ENCODE results near the gene HDHD5.

Gene HDHD5

DNA sequence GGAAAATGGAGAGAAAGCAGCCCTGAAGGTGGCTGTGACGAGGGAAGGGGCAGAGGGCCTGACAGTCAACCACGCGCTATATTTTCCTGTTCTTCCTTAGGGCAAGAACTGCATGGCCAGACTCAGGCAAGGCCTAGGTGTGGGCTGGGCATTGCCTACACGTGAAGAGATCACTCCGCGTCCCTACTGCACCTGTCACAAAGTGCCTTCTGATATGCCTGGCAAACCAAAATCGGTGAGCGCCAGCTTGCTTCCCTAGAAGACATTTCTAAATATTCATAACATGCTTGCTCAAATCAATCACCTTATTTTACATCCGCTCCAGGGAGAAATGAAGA lies 44.2 kb downstream of the HDHD5 start:
- Histone ChIP-seq H3K4me1 (ENCODE audit: insufficient read depth, insufficient read length) (peaks cover 10% of the 10 kb centered on the region), H3K9ac (ENCODE audit: insufficient read length, low read depth) (no peak overlapping the region), H3K9me3 (ENCODE audit: insufficient read depth, low read length) (no peaks in the 10 kb centered on the region), H3K27me3 (ENCODE audit: insufficient read depth, insufficient read length) (no peaks in the 10 kb centered on the region), H3K4me3 (ENCODE audit: insufficient read length, low read depth) (no peak overlapping the region), H3K36me3 (ENCODE audit: insufficient read depth, insufficient read length, low read length) (no peaks in the 10 kb centered on the region)
- DNase-seq (ENCODE audit: low read depth, low spot score), result no peak
- TF ChIP-seq YY1 (IDR thresholded peaks at IDR 0.05; ENCODE audit: insufficient read depth, insufficient read length) (no peak), SUZ12 (IDR thresholded peaks at IDR 0.05; ENCODE audit: extremely low read depth, insufficient read depth, insufficient read length) (no peak), ZNF274 (IDR thresholded peaks at IDR 0.05; ENCODE audit: low read depth, low read length) (no peak)

DNA sequence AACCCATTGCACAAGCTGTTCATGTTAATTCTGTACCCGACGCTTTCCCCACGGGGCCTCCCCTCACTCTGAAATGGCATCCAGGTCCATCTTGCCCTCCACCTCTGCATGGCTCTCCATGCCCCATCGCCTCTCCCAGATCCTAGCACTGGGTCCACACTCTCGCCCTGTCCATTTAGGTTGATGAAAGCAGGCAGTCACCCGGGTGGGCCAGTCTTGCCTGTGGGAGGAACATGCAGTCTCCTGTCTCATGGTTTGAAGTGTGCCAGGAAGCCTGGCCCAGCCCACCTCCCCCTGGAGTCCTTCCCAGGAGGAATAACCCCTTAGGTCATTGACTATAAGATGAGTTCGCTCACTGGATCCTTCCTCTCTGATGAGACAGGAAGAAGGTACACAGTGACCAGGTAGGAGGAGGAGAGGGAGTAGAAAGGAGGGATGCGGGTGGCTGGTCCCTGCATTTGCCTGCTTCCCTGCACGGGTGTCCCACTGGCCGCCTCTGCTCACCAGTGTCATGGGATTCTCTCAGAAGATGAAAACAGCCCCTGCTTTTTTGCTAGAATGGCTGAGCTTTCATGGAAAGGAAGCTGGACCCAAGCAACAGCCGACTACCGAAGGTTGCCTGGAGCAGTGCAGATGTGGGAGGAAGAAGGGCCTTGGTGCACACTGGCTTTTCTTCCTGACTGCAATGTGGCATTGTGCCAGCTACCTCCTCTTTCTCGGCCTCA lies 44.7 kb downstream of the HDHD5 start:
- TF ChIP-seq ZNF274 (IDR thresholded peaks at IDR 0.05; ENCODE audit: low read depth, low read length) (no peak), YY1 (IDR thresholded peaks at IDR 0.05; ENCODE audit: insufficient read depth, insufficient read length) (no peak), SUZ12 (IDR thresholded peaks at IDR 0.05; ENCODE audit: extremely low read depth, insufficient read depth, insufficient read length) (no peak)
- Histone ChIP-seq H3K9ac (ENCODE audit: insufficient read length, low read depth) (no peak overlapping the region), H3K27me3 (ENCODE audit: insufficient read depth, insufficient read length) (no peaks in the 10 kb centered on the region), H3K36me3 (ENCODE audit: insufficient read depth, insufficient read length, low read length) (peaks cover 2% of the 10 kb centered on the region), H3K9me3 (ENCODE audit: insufficient read depth, low read length) (no peaks in the 10 kb centered on the region), H3K4me3 (ENCODE audit: insufficient read length, low read depth) (no peak overlapping the region), H3K4me1 (ENCODE audit: insufficient read depth, insufficient read length) (peaks cover 8% of the 10 kb centered on the region)
- no peak for DNase-seq (ENCODE audit: low read depth, low spot score)

DNA sequence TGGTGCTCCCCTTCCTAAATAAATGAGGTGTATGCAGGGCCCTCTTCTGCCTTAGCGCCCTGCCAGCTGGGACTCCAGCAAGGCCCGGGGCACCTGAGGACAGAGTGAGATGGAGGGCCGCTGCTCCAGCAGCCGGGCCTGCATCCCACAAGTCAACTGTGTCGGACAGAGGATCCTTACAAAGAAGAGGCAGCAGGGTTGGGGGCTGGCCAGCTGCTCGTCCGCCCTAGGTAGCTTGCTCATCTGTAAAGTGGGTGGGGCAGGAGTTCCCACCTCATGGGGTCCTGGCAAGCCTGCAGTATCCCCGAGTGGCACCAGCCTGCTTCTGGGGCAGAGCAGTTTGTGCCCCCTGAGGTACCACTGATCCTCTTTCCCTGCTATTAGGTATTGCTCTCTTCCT lies 45.5 kb downstream of the HDHD5 start:
- Histone ChIP-seq H3K9me3 (ENCODE audit: insufficient read depth, low read length) (no peaks in the 10 kb centered on the region), H3K36me3 (ENCODE audit: insufficient read depth, insufficient read length, low read length) (peaks cover 9% of the 10 kb centered on the region), H3K4me3 (ENCODE audit: insufficient read length, low read depth) (no peak overlapping the region), H3K4me1 (ENCODE audit: insufficient read depth, insufficient read length) (peaks cover 8% of the 10 kb centered on the region), H3K27me3 (ENCODE audit: insufficient read depth, insufficient read length) (no peaks in the 10 kb centered on the region), H3K9ac (ENCODE audit: insufficient read length, low read depth) (no peak overlapping the region)
- TF ChIP-seq ZNF274 (IDR thresholded peaks at IDR 0.05; ENCODE audit: low read depth, low read length), result no peak
- no peak for TF ChIP-seq SUZ12 (IDR thresholded peaks at IDR 0.05; ENCODE audit: extremely low read depth, insufficient read depth, insufficient read length)
- TF ChIP-seq YY1 (IDR thresholded peaks at IDR 0.05; ENCODE audit: insufficient read depth, insufficient read length), result no peak
- no peak for DNase-seq (ENCODE audit: low read depth, low spot score)

DNA sequence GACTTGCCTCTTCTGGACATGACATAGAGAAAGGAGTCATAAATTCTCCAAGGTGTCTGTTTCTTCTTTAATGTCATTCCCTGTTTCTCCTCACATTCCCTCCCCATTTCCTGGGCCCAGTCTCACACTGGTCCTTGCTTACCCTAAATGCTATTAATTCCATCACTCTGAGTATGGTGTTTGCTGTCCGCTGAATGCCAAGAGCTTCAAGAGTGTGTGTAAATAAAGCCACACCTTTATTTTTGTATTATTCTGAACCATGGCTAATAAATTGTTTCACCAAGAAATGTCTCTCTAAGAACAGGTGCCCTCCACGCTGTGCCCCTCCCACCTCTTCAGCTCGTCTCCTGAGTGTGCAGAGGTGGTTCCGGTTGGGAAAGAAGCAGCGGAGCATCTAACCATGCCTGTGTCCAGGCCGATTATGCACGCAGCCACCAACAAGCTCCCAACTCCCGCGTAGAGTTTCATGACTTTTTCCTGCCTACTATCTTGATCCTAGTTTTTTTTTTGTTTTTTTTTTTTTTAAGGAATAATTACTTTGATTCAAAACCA lies 46.5 kb downstream of the HDHD5 start:
- no peak overlapping the region for H3K4me3 ChIP-seq (ENCODE audit: insufficient read length, low read depth)
- TF ChIP-seq YY1 (IDR thresholded peaks at IDR 0.05; ENCODE audit: insufficient read depth, insufficient read length), result no peak
- no peak for TF ChIP-seq ZNF274 (IDR thresholded peaks at IDR 0.05; ENCODE audit: low read depth, low read length)
- no peak for TF ChIP-seq SUZ12 (IDR thresholded peaks at IDR 0.05; ENCODE audit: extremely low read depth, insufficient read depth, insufficient read length)
- DNase-seq (ENCODE audit: low read depth, low spot score), result no peak
- peaks cover 15% of the 10 kb centered on the region for H3K36me3 ChIP-seq (ENCODE audit: insufficient read depth, insufficient read length, low read length)
- peaks cover 8% of the 10 kb centered on the region for H3K4me1 ChIP-seq (ENCODE audit: insufficient read depth, insufficient read length)
- no peak overlapping the region for H3K9ac ChIP-seq (ENCODE audit: insufficient read length, low read depth)
- no peaks in the 10 kb centered on the region for H3K9me3 ChIP-seq (ENCODE audit: insufficient read depth, low read length)
- H3K27me3 ChIP-seq (ENCODE audit: insufficient read depth, insufficient read length), result no peaks in the 10 kb centered on the region

DNA sequence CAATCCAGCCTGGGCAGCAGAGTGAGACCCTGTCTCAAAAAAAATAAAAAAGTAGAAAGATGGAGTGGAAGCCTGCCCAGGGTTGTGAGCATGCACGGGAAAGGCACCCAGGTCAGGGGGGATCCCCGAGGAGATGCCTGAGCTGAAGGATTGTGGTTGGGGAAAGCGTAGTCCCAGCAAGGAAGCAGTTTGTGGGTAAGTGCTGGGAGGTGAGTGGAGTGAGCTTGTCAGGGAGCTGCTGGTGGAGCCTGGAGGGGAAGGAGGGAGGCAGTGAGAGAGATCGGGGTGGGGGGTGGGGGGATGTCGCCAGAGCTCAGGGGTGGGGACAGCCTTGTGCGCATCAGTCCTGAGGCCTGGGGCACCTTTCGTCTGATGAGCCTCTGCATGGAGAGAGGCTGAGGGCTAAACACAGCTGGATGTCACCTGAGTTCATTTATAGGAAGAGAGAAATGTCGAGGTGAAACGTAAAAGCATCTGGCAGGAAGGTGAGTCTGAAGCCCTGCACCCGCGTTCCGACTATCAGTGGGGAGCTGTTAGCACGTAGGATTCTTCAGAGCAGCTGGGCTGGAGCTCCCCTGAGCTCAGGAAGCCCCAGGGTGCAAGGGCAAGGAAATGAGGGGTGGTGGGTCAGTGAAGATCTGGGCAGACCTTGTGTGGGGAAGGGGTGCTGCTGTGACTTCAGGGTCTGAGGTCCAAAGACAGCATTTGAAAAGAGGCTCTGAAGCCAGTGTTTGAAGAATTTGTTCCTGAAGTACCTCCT lies 48.1 kb downstream of the HDHD5 start:
- TF ChIP-seq SUZ12 (IDR thresholded peaks at IDR 0.05; ENCODE audit: extremely low read depth, insufficient read depth, insufficient read length) (no peak), YY1 (IDR thresholded peaks at IDR 0.05; ENCODE audit: insufficient read depth, insufficient read length) (no peak), ZNF274 (IDR thresholded peaks at IDR 0.05; ENCODE audit: low read depth, low read length) (no peak)
- Histone ChIP-seq H3K27me3 (ENCODE audit: insufficient read depth, insufficient read length) (no peaks in the 10 kb centered on the region), H3K4me3 (ENCODE audit: insufficient read length, low read depth) (no peak overlapping the region), H3K9me3 (ENCODE audit: insufficient read depth, low read length) (no peaks in the 10 kb centered on the region), H3K36me3 (ENCODE audit: insufficient read depth, insufficient read length, low read length) (peaks cover 31% of the 10 kb centered on the region), H3K4me1 (ENCODE audit: insufficient read depth, insufficient read length) (peaks cover 2% of the 10 kb centered on the region), H3K9ac (ENCODE audit: insufficient read length, low read depth) (no peak overlapping the region)
- DNase-seq (ENCODE audit: low read depth, low spot score), result no peak

DNA sequence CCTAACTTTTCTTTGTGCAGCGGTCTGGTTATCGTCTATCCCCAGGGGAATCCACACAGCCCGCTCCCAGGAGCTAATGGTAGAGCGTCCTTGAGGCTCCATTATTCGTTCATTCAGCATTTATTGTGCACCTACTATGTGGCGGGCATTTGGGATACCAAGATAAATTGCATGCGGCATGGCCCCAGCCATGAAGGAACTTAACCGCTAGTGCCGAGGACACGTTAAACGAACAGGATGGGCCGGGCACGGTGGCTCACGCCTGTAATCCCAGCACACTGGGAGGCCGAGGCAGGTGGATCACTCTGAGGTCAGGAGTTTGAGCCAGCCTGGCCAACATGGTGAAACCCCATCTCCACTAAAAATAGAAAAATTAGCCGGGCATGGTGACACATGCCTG lies 49.1 kb downstream of the HDHD5 start:
- no peak for DNase-seq (ENCODE audit: low read depth, low spot score)
- TF ChIP-seq YY1 (IDR thresholded peaks at IDR 0.05; ENCODE audit: insufficient read depth, insufficient read length) (no peak), ZNF274 (IDR thresholded peaks at IDR 0.05; ENCODE audit: low read depth, low read length) (no peak), SUZ12 (IDR thresholded peaks at IDR 0.05; ENCODE audit: extremely low read depth, insufficient read depth, insufficient read length) (no peak)
- no peaks in the 10 kb centered on the region for H3K9me3 ChIP-seq (ENCODE audit: insufficient read depth, low read length)
- peaks cover 2% of the 10 kb centered on the region for H3K4me1 ChIP-seq (ENCODE audit: insufficient read depth, insufficient read length)
- no peaks in the 10 kb centered on the region for H3K27me3 ChIP-seq (ENCODE audit: insufficient read depth, insufficient read length)
- peaks cover 40% of the 10 kb centered on the region for H3K36me3 ChIP-seq (ENCODE audit: insufficient read depth, insufficient read length, low read length)
- no peak overlapping the region for H3K4me3 ChIP-seq (ENCODE audit: insufficient read length, low read depth)
- H3K9ac ChIP-seq (ENCODE audit: insufficient read length, low read depth), result no peak overlapping the region

All from NT2/D1 (cell line).